Loucy (cell line): ENCODE data around the gene CTRB1.

Experiments
- H2AFZ ChIP-seq: fragments of 200-600 bp; sonication (generic); 2 replicates; pipeline ENCODE4 v1.6.0; 2016; ENCODE audit warnings: antibody characterized with exemption, mild to moderate bottlenecking, low read length, moderate library complexity
- H3F3A ChIP-seq: fragments of 200-600 bp; 2 replicates; pipeline ENCODE4 v1.6.0; 2016; ENCODE audit warnings: antibody characterized with exemption, low read depth, mild to moderate bottlenecking
- H3K27me3 ChIP-seq: fragments of 200-600 bp; sonication (generic); 2 replicates; pipeline ENCODE4 v1.6.1; 2014; ENCODE audit warnings: low read length, mild to moderate bottlenecking; ENCODE audit not compliant: insufficient read depth, poor library complexity, severe bottlenecking
- H3K36me3 ChIP-seq: fragments of 200-600 bp; sonication (generic); 2 replicates; pipeline ENCODE4 v1.6.1; 2016; ENCODE audit warnings: low read length; ENCODE audit not compliant: insufficient read depth
- H3K4me1 ChIP-seq: fragments of 200-600 bp; sonication (generic); 2 replicates; pipeline ENCODE4 v1.5.1; 2014; ENCODE audit warnings: low read length, mild to moderate bottlenecking; ENCODE audit not compliant: insufficient read depth, poor library complexity, severe bottlenecking
- H3K4me2 ChIP-seq: fragments of 200-600 bp; sonication (generic); 2 replicates; pipeline ENCODE4 v1.6.0; 2014; ENCODE audit warnings: antibody characterized with exemption, low read length, low read depth, mild to moderate bottlenecking; ENCODE audit not compliant: poor library complexity, severe bottlenecking
- H3K4me3 ChIP-seq: fragments of 200-600 bp; sonication (generic); 2 replicates; pipeline ENCODE4 v1.5.1; 2014; ENCODE audit warnings: low read length, mild to moderate bottlenecking, mixed read lengths; ENCODE audit not compliant: poor library complexity, severe bottlenecking
- H3K79me2 ChIP-seq: fragments of 200-600 bp; sonication (generic); 2 replicates; pipeline ENCODE4 v1.6.1; 2014; ENCODE audit warnings: low read length; ENCODE audit not compliant: insufficient read depth
- H3K9ac ChIP-seq: fragments of 200-600 bp; sonication (generic); 2 replicates; pipeline ENCODE4 v1.6.0; 2014; ENCODE audit warnings: mild to moderate bottlenecking, low read depth, low read length, moderate library complexity; ENCODE audit not compliant: poor library complexity, severe bottlenecking
- H3K9me2 ChIP-seq: fragments of 200-600 bp; sonication (generic); replicated peaks from 2 replicates; pipeline ENCODE4 v1.6.1; 2016; ENCODE audit warnings: low read depth, low read length, mixed read lengths
- H3K9me3 ChIP-seq: fragments of 200-600 bp; sonication (generic); 2 replicates; pipeline ENCODE4 v1.6.1; 2014; ENCODE audit warnings: mild to moderate bottlenecking, antibody characterized with exemption, low read length, low read depth; ENCODE audit not compliant: insufficient read depth
- H4K20me1 ChIP-seq: fragments of 200-600 bp; sonication (generic); 2 replicates; pipeline ENCODE4 v1.6.0; 2014; ENCODE audit warnings: antibody characterized with exemption, low read length, mild to moderate bottlenecking; ENCODE audit not compliant: insufficient read depth, poor library complexity, severe bottlenecking
- EZH2phosphoT487 ChIP-seq: fragments of 200-600 bp; IDR thresholded peaks from 2 replicates; pipeline ENCODE4 v1.6.1; 2018; ENCODE audit warnings: antibody characterized with exemption, mild to moderate bottlenecking, moderate library complexity, borderline replicate concordance
- TF ChIP-seq, protein P1 (sequence below): fragments of 200-600 bp; sonication (generic); conservative IDR thresholded peaks from 2 replicates; pipeline ENCODE4 v1.5.1; 2014; ENCODE audit warnings: mild to moderate bottlenecking, antibody characterized with exemption, low read length

The CTRB1 gene

DNA sequence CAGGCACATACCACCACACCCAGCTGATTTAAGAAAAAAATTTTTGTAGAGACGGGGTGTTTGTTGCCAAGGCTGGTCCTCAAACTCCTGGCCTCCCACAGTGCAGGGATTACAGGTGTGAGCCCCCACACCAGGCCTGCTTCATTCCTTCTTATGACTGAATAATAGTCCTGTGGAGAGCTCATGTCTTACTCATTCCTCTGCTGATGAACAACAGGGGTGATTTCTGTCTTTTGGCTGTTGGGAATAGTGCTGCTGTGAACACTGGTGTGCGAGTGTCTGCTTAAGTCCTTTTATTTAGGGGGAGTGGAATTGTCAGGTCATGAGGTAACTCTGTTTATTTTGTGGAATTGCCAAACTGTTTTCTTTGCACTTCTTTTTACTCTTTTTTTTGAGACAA is 2.7 kb upstream of the CTRB1 start:
- no peaks in the 10 kb centered on the region for H3K79me2 ChIP-seq
- H3K9ac ChIP-seq, result no peak overlapping the region
- no peaks in the 10 kb centered on the region for H3F3A ChIP-seq
- H3K4me2 ChIP-seq, result no peak overlapping the region
- H4K20me1 ChIP-seq, result no peaks in the 10 kb centered on the region
- no peaks in the 10 kb centered on the region for H3K36me3 ChIP-seq
- no peaks in the 10 kb centered on the region for H3K9me3 ChIP-seq
- no peak overlapping the region for H3K4me3 ChIP-seq
- no peak for TF ChIP-seq EZH2phosphoT487
- TF ChIP-seq, protein P1, sequence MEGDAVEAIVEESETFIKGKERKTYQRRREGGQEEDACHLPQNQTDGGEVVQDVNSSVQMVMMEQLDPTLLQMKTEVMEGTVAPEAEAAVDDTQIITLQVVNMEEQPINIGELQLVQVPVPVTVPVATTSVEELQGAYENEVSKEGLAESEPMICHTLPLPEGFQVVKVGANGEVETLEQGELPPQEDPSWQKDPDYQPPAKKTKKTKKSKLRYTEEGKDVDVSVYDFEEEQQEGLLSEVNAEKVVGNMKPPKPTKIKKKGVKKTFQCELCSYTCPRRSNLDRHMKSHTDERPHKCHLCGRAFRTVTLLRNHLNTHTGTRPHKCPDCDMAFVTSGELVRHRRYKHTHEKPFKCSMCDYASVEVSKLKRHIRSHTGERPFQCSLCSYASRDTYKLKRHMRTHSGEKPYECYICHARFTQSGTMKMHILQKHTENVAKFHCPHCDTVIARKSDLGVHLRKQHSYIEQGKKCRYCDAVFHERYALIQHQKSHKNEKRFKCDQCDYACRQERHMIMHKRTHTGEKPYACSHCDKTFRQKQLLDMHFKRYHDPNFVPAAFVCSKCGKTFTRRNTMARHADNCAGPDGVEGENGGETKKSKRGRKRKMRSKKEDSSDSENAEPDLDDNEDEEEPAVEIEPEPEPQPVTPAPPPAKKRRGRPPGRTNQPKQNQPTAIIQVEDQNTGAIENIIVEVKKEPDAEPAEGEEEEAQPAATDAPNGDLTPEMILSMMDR, result no peak
- no peaks in the 10 kb centered on the region for H3K9me2 ChIP-seq
- no peaks in the 10 kb centered on the region for H3K27me3 ChIP-seq
- no peak overlapping the region for H2AFZ ChIP-seq
- no peaks in the 10 kb centered on the region for H3K4me1 ChIP-seq

GRCh38 chr16:75216576-75216975 is 2.2 kb upstream of the CTRB1 start:
- no peak overlapping the region for H2AFZ ChIP-seq
- no peaks in the 10 kb centered on the region for H3K9me3 ChIP-seq
- no peak for TF ChIP-seq EZH2phosphoT487
- TF ChIP-seq, protein P1, result no peak
- no peak overlapping the region for H3K4me3 ChIP-seq
- H3K9me2 ChIP-seq, result no peaks in the 10 kb centered on the region
- H3K4me2 ChIP-seq, result no peak overlapping the region
- no peaks in the 10 kb centered on the region for H3K4me1 ChIP-seq
- no peaks in the 10 kb centered on the region for H3K36me3 ChIP-seq
- H3F3A ChIP-seq, result no peaks in the 10 kb centered on the region
- no peaks in the 10 kb centered on the region for H4K20me1 ChIP-seq
- no peaks in the 10 kb centered on the region for H3K79me2 ChIP-seq
- no peak overlapping the region for H3K9ac ChIP-seq
- H3K27me3 ChIP-seq, result no peaks in the 10 kb centered on the region

DNA sequence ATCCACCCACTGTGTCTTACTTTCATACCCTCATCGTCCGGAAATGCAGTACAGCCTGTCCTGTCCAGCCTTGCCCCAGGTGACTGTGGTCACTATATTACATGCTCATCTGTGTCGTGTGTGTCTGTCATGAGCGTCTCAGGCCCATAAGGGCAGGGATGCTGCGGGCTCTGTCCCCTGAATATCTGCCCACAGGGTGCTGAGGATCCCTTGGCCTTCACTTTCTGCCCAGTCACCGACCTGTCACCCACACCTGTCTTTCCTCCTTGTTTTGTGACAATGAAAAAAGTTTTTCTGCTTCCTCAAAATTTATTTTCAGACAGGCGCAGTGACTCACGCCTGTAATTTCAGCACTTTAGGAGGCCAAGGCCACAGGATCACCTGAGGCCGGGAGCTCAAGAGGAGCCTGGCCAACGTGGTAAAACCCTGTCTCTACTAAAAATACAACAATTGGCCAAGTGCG is 1.4 kb upstream of the CTRB1 start:
- Histone ChIP-seq H2AFZ (no peak overlapping the region), H3K36me3 (no peaks in the 10 kb centered on the region), H3K4me1 (no peaks in the 10 kb centered on the region), H3K9me3 (no peaks in the 10 kb centered on the region), H3K9ac (no peak overlapping the region), H3K4me3 (no peak overlapping the region), H3K27me3 (no peaks in the 10 kb centered on the region), H3K9me2 (no peaks in the 10 kb centered on the region), H4K20me1 (no peaks in the 10 kb centered on the region), H3F3A (no peaks in the 10 kb centered on the region), H3K4me2 (no peak overlapping the region), H3K79me2 (no peaks in the 10 kb centered on the region)
- TF ChIP-seq EZH2phosphoT487, result no peak
- TF ChIP-seq, protein P1, result no peak
